Fibroblast of the aortic adventitia (primary cell): ENCODE data around the gene FAF1. TPM values are rescaled to one million over a fixed set of nuclear protein-coding genes. Genes with fewer than 3 reads are reported as not detected.
A peak's percentile ranks its signal among the peaks of the same experiment; 100 is the strongest.
"Not testable (repeated sequence)": the region's sequence is repeated elsewhere in the genome, so short reads cannot be mapped to it uniquely, and the experiment has no call there.

ENCODE experiments used
- DNase-seq: peaks from one replicate; pipeline ENCODE4 v3.0.0-alpha.2; 2010; ENCODE audit warnings: low read depth
- H3K4me3 ChIP-seq: 2 replicates; pipeline ENCODE4 v1.5.1; 2011; ENCODE audit warnings: low read depth, mild to moderate bottlenecking, control low read depth, low read length, moderate library complexity
- CTCF ChIP-seq: IDR thresholded peaks from 2 replicates; pipeline ENCODE4 v1.5.1; 2011; ENCODE audit warnings: mild to moderate bottlenecking, low read length, control low read depth, inconsistent platforms; ENCODE audit not compliant: insufficient read depth
- total RNA-seq: library from RNA; depleted of rRNA; stranded (reverse); fragments of >200 nt; gene quantifications from 2 replicates; pipeline ENCODE4 v1.2.3, GENCODE V29; 2012; ENCODE audit warnings: low replicate concordance

FAF1 gene
- total RNA-seq, 1 donor, result 93.8 TPM

- DNase-seq, result no peak
- no peak for TF ChIP-seq CTCF
- no peak overlapping the region for H3K4me3 ChIP-seq
These were observed 179.3 kb downstream of the FAF1 start for GRCh38 chr1:50780797-50781196.

- no peak overlapping the region for H3K4me3 ChIP-seq
- DNase-seq, result no peak
- no peak for TF ChIP-seq CTCF
These were observed 180.3 kb downstream of the FAF1 start for GRCh38 chr1:50779801-50780200.

GRCh38 chr1:50775740-50776139, 184.3 kb downstream of the FAF1 start:
- no peak for TF ChIP-seq CTCF
- no peak for DNase-seq
- H3K4me3 ChIP-seq, result no peak overlapping the region

- H3K4me3 ChIP-seq, result no peak overlapping the region
- peak; percentile 62 for TF ChIP-seq CTCF
- DNase-seq, result peak; percentile 83
These were observed 185.2 kb downstream of the FAF1 start for GRCh38 chr1:50774759-50775351.

GRCh38 chr1:50766688-50767087, 193.4 kb downstream of the FAF1 start:
- no peak for DNase-seq
- H3K4me3 ChIP-seq, result no peak overlapping the region
- TF ChIP-seq CTCF, result no peak

GRCh38 chr1:50756543-50756942, 203.5 kb downstream of the FAF1 start:
- DNase-seq, H3K4me3 ChIP-seq: not testable (repeated sequence)

GRCh38 chr1:50754764-50755163, 205.3 kb downstream of the FAF1 start:
- not testable (repeated sequence) for H3K4me3 ChIP-seq, DNase-seq

GRCh38 chr1:50750021-50750619, 209.9 kb downstream of the FAF1 start:
- peak; percentile 56 for DNase-seq
- no peak overlapping the region for H3K4me3 ChIP-seq
- peak; percentile 63 for TF ChIP-seq CTCF
